ENCODE measurements around the gene KRTAP12-4.

Gene KRTAP12-4

DNA sequence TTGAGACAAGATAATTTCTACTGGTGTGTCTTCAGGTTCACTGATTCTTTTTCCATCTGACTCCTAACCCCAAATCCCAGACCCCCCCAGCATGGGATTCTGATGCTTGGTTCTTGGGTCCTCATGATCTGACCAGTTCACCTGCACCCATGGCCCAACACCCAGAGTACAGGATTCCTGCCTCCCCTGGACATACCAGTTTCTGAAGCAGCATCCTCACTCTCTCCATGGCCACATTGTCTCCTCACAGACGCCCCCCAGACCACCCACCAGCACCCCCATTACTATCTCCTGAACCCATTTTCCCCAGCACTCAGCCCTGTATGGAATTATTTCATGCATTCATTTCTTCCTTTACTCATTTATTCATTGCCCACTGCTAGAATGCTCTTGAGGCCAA, 2.4 kb upstream of the KRTAP12-4 start:
- H3K4me3 ChIP-seq (ENCODE audit: low read depth, low read length) = no peak overlapping the region
- ChIA-PET POLR2A (no interaction called here), CTCF (no interaction called here)
- no peak for TF ChIP-seq CTCF (IDR thresholded peaks at IDR 0.05; ENCODE audit: insufficient read depth, low read length, missing control alignments)
- DNase-seq (ENCODE audit: low read depth, low spot score) = no peak

- POLR2A ChIA-PET = no interaction called here
- CTCF ChIA-PET = no interaction called here
- H3K4me3 ChIP-seq (ENCODE audit: low read depth, low read length) = no peak overlapping the region
- no peak for DNase-seq (ENCODE audit: low read depth, low spot score)
- no peak for TF ChIP-seq CTCF (IDR thresholded peaks at IDR 0.05; ENCODE audit: insufficient read depth, low read length, missing control alignments)
Measured at GRCh38 chr21:44653656-44654575, 543 bp downstream of the KRTAP12-4 start.

DNA sequence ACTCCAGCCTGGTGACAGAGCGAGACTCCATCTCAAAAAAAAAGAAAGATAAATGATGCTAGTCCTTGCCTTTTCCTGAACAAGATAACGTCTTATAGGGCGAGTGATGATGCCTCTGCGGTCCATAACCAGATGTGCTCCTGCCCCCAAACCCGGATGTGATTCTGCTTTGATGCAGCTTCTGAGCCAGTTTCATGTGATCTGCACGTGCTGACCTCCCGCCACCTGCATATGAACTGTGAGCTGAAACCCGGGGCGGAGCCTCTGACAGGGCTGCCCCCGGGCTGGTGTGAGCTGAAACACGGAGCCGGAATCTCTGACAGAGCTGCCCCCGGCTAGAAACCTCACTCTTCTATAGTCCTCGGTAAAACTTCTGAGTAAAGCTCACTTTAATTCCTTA, 1.3 kb downstream of the KRTAP12-4 start:
- POLR2A ChIA-PET = no interaction called here
- no peak for TF ChIP-seq CTCF (IDR thresholded peaks at IDR 0.05; ENCODE audit: insufficient read depth, low read length, missing control alignments)
- no peak for DNase-seq (ENCODE audit: low read depth, low spot score)

DNA sequence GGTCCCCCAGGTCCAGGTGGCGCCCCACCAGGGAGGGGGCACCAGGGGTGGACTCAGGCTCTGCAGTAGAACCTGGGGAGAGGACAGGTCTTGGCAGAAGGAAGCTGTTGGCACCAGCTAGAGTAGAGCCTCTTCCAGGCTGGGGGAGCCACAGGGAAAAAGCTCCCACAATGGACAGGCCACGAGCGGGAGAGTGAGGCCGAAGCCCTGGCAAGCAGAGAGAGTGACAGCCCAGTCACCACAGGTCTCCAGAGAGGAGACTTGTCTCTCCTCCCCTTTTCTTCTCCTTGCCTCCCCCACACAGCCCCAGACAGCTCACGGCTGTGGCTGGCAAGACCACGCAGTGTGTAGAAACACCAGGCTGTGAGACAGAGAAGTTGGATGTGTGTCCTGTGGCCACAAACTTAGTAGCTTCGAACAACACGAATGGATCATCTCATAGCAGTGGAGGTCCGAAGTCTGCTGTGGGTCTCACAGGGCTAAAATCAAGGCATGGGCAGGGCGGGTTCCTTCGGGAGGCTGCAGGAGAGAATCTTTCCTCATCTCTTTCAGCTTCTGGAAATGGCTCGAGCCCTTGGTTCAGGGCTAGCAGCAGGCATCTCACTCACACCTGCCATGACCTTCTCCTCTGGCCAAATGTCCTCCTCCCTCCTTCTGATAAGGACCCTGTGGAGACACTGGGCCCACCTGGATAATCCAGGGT, 3.3 kb downstream of the KRTAP12-4 start:
- no peak overlapping the region for H3K4me3 ChIP-seq (ENCODE audit: low read depth, low read length)
- POLR2A ChIA-PET = no interaction called here
- no peak for TF ChIP-seq CTCF (IDR thresholded peaks at IDR 0.05; ENCODE audit: insufficient read depth, low read length, missing control alignments)
- CTCF ChIA-PET = interaction anchor here (0.6 kb wide), 1 partner anchor 140 kb away, joined by 3 read pairs; no protein-coding TSS in a partner anchor
- DNase-seq (ENCODE audit: low read depth, low spot score) = no peak

More for the DNA sequence above, 1.3 kb downstream of the KRTAP12-4 start:
- CTCF ChIA-PET = no interaction called here
- no peak overlapping the region for H3K4me3 ChIP-seq (ENCODE audit: low read depth, low read length)

DNA sequence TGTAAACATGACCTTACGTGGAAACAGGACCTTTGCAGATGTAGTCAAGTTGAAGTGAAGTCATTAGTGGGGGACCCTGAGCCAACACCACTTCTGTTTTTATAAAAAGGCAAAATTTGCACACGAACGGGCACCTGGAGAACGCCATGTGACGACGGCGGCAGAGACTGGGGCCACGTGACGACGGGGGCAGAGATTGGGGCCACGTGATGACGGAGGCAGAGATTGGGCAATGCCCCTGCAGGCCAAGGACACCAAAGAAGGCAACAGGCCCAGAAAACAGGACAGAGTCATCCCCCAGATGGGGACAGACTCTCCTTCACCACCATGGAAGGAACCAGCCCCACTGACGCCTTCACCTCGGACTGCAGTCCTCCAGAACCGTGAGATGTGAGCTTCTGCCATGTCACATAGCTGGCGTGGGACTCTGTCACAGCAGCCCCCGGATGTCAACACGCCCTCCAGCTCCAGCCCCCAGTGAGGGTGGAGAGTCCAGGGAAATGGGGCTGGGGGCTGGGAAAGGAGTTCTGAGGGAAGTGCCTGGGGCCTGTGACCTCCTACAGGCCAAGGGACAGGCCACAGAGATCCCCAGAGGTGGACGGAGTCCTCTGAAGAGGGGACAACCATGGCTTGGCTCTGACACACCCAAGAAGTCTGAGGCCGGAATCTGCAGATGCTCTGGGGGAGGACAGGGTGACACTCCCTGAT, 4.0 kb downstream of the KRTAP12-4 start:
- CTCF ChIA-PET = no interaction called here
- no peak for TF ChIP-seq CTCF (IDR thresholded peaks at IDR 0.05; ENCODE audit: insufficient read depth, low read length, missing control alignments)
- POLR2A ChIA-PET = no interaction called here
- no peak for DNase-seq (ENCODE audit: low read depth, low spot score)
- no peak overlapping the region for H3K4me3 ChIP-seq (ENCODE audit: low read depth, low read length)
